Activated CD8-positive, alpha-beta T cell treated with anti-CD3 and anti-CD28 coated beads for 36 hours (primary cell): ENCODE measurements around the gene SLC1A7. TPM values are rescaled to one million over a fixed set of nuclear protein-coding genes. Genes with fewer than 3 reads are reported as not detected.

Source experiments
- ATAC-seq: fragments of 200-7000 bp; cut with Tn5 transposase; one replicate; pipeline ENCODE4 v1.10.0; 2021; ENCODE audit warnings: mild to moderate bottlenecking, moderate library complexity
- CTCF ChIA-PET: fragments of 350-600 bp; sonication (Branson Sonifier 250); formaldehyde crosslinking; loops from one replicate; lab custom pipeline; 2021; ENCODE audit warnings: antibody characterized with exemption; lab: Charles Lee
- POLR2A ChIA-PET: fragments of 350-600 bp; sonication (Branson Sonifier 250); formaldehyde crosslinking; loops from one replicate; lab custom pipeline; 2021; ENCODE audit warnings: antibody characterized with exemption; lab: Charles Lee
- DNase-seq: peaks from one replicate; pipeline ENCODE4 v3.0.0-alpha.2; 2020
- H3K27ac Mint-ChIP-seq: one replicate; pipeline ENCODE4 v1.8.0; 2021; ENCODE audit warnings: mild to moderate bottlenecking, mixed read lengths
- H3K27me3 Mint-ChIP-seq: one replicate; pipeline ENCODE4 v1.8.0; 2021; ENCODE audit warnings: mixed read lengths
- H3K36me3 Mint-ChIP-seq: one replicate; pipeline ENCODE4 v1.8.0; 2021; ENCODE audit warnings: low read depth, mixed read lengths
- H3K4me1 Mint-ChIP-seq: one replicate; pipeline ENCODE4 v1.8.0; 2021; ENCODE audit warnings: low read depth, mixed read lengths
- H3K4me3 Mint-ChIP-seq: one replicate; pipeline ENCODE4 v1.8.0; 2021; ENCODE audit warnings: mild to moderate bottlenecking, moderate library complexity, mixed read lengths
- H3K9me3 Mint-ChIP-seq: one replicate; pipeline ENCODE4 v1.8.0; 2021; ENCODE audit warnings: mixed read lengths
- intact Hi-C: fragments of 100-400 bp; cut with micrococcal nuclease; formaldehyde crosslinking; loops from one replicate; pipeline ENCODE4 v1.10.0; 2022
- total RNA-seq, 2 experiments: library from RNA; stranded (reverse); gene quantifications; one replicate each; pipeline ENCODE4 v1.2.3, GENCODE V29; 2021
- TF ChIP-seq, protein P1 (sequence below): fragments of 200-600 bp; IDR thresholded peaks from one replicate; pipeline ENCODE4 v1.8.0; 2022; ENCODE audit warnings: antibody characterized with exemption, mild to moderate bottlenecking

Gene SLC1A7
- total RNA-seq, 2 experiments from 2014 or later = not detected

DNA sequence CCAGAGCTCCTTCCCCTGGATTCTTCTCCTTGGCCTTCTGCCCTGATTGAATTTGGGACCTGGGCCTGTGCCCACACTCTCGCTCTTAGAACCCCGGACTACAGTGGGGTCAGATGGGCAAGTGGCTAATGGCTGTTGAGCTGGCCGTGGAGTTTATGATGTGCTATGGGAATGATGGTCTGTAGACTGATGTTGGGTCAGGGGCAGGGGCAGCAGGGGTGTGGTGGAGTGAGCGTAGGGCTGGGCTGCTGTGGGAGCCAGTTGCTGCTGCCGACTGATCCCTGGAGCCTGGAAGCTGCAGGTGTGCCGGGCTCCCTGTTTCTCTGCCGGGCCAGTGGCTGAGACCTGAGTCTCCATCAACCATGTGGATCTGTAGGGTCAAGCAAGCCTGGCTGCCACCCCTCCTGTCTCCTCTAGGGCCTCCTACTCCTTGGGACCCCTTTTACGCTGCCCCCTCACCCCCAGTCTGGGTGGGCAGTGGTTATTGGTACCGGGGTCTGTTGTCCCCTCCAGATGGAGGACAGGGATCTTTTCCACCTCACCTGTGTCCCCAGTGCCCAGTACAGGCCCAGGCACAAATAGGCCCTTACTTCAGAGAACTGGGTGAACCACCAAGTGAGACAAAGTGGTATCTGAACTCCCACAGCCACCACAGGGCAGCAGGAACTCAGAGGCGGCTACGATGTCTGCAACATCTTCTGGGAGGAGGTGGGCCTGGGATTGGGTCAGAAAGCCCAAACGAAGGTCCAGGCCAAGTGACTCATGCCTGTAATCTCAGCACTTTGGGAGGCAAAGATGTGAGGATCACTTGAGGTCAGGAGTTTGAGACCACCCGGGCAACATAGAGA lies 75.3 kb downstream of the SLC1A7 start:
- ChIA-PET POLR2A (no interaction called here), CTCF (no interaction called here)
- Mint-ChIP-seq H3K27me3 (peaks cover 17% of the 10 kb centered on the region), H3K4me3 (no peak overlapping the region), H3K36me3 (no peaks in the 10 kb centered on the region), H3K9me3 (no peaks in the 10 kb centered on the region), H3K4me1 (peaks cover 4% of the 10 kb centered on the region), H3K27ac (no peak overlapping the region)
- intact Hi-C loops = no loop called here
- TF ChIP-seq, protein P1, sequence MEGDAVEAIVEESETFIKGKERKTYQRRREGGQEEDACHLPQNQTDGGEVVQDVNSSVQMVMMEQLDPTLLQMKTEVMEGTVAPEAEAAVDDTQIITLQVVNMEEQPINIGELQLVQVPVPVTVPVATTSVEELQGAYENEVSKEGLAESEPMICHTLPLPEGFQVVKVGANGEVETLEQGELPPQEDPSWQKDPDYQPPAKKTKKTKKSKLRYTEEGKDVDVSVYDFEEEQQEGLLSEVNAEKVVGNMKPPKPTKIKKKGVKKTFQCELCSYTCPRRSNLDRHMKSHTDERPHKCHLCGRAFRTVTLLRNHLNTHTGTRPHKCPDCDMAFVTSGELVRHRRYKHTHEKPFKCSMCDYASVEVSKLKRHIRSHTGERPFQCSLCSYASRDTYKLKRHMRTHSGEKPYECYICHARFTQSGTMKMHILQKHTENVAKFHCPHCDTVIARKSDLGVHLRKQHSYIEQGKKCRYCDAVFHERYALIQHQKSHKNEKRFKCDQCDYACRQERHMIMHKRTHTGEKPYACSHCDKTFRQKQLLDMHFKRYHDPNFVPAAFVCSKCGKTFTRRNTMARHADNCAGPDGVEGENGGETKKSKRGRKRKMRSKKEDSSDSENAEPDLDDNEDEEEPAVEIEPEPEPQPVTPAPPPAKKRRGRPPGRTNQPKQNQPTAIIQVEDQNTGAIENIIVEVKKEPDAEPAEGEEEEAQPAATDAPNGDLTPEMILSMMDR = no peak
- ATAC-seq = no peak
- DNase-seq = no peak

DNA sequence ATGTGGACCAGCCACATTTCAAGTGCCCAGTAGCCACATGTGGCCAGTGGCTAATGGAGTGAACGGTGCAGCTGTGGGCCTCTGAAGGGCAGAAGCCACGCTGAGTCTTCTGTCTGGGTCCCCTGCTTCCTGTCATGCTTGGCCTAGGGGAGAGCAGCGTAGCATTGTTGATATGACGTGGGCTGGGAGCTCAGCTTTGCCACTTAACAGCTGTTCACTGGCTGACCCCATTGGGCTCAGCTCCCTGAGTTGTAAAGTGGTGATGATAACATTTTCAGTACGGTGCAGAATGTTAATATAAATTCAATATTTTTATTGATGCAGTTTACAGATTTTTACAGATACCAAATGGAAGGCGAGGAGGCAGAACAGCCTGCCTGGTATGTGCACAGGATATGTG lies 76.0 kb downstream of the SLC1A7 start:
- no peak for ATAC-seq
- H3K27ac Mint-ChIP-seq = no peak overlapping the region
- intact Hi-C loops = no loop called here
- no peaks in the 10 kb centered on the region for H3K36me3 Mint-ChIP-seq
- TF ChIP-seq, protein P1 = no peak
- no peak overlapping the region for H3K4me3 Mint-ChIP-seq
- ChIA-PET POLR2A (no interaction called here), CTCF (no interaction called here)
- DNase-seq = no peak
- no peaks in the 10 kb centered on the region for H3K9me3 Mint-ChIP-seq
- H3K27me3 Mint-ChIP-seq = peaks cover 21% of the 10 kb centered on the region
- peaks cover 4% of the 10 kb centered on the region for H3K4me1 Mint-ChIP-seq

DNA sequence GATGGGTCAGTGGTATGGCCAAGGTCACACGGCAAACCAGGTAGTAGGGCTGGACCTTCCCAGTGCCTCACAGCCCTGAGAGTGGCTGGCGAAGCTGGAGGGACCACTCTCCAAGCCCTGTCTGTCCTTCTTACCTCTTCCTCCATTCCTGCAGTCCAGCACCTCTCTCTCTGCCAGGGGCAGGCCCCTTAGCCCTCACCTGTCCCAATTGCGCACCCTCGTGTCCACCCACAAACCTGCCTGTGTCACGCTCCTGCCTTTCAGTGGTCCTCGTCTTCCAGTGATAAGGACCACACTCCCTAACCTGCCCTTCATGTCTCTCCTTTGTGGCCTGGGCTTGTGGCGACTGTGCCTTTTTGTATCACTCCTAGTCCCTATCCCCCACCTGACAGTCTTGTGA lies 77.0 kb downstream of the SLC1A7 start:
- intact Hi-C loops = no loop called here
- H3K27ac Mint-ChIP-seq = no peak overlapping the region
- H3K36me3 Mint-ChIP-seq = no peaks in the 10 kb centered on the region
- no peaks in the 10 kb centered on the region for H3K9me3 Mint-ChIP-seq
- TF ChIP-seq, protein P1 = no peak
- H3K27me3 Mint-ChIP-seq = peaks cover 32% of the 10 kb centered on the region
- POLR2A ChIA-PET = no interaction called here
- CTCF ChIA-PET = no interaction called here
- DNase-seq = no peak
- H3K4me1 Mint-ChIP-seq = peaks cover 4% of the 10 kb centered on the region
- no peak overlapping the region for H3K4me3 Mint-ChIP-seq
- no peak for ATAC-seq

DNA sequence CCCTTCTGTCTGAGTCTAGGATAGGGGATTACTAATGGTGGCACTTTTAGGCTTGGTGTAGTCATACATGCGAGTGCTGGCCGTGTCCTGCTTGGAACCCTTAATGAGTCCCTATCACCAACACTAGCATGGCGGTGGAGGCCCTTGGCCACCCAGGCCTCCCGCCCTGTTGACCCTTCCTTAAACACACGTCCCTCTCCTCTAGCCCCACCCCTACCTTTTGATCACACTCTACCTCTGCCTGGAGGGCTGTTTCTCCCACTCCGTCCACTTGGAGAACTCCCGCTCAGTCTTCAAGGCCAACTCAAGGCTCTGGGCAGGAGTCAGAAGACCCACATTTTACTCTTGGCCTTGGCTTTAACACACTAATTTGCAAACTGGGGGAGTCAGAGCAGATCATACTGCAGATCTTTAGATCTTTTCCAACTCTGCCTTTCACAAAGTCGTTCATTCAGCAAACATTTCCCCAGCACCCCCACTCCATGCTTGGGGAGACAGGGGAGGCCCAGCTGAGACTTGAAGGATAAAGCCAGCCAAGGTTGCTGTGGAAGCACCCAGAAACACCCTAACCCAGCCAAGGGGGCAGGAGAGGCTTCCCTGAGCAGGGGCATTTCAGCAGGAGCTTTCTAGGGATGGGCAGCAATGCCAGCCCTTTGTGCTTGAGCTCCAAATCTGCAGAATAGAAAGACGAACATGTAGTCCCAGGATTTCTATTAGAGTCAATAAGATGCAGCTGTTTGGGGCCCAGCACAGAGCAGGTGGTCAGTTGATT lies 78.5 kb downstream of the SLC1A7 start:
- no peak overlapping the region for H3K4me3 Mint-ChIP-seq
- H3K36me3 Mint-ChIP-seq = no peaks in the 10 kb centered on the region
- TF ChIP-seq, protein P1 = no peak
- peaks cover 36% of the 10 kb centered on the region for H3K27me3 Mint-ChIP-seq
- H3K9me3 Mint-ChIP-seq = no peaks in the 10 kb centered on the region
- H3K27ac Mint-ChIP-seq = no peak overlapping the region
- intact Hi-C loops = no loop called here
- CTCF ChIA-PET = no interaction called here
- POLR2A ChIA-PET = interaction anchor here (0.6 kb wide), 1 partner anchor 1194 kb away, joined by 3 read pairs; no protein-coding TSS in a partner anchor
- peaks cover 4% of the 10 kb centered on the region for H3K4me1 Mint-ChIP-seq
- ATAC-seq (no peak), DNase-seq (no peak)
